T-helper 2 cell treated with Interferon-gamma antibody and Interleukin-4, amounts not matched to agents 100 ng/mL and 5 ng/mL, for 36 hours (primary cell): ENCODE measurements around the gene TENM4. TPM values are rescaled to one million over a fixed set of nuclear protein-coding genes. Genes with fewer than 3 reads are reported as not detected.

ENCODE experiments used
- intact Hi-C: fragments of 100-400 bp; cut with micrococcal nuclease; formaldehyde crosslinking; loops from one replicate; pipeline ENCODE4 v1.15.1; 2023
- total RNA-seq: library from RNA; stranded (reverse); gene quantifications from 2 replicates; pipeline ENCODE4 v1.2.3, GENCODE V29; 2022

The TENM4 gene
- total RNA-seq, 1 donor from 2014 or later = not detected

DNA sequence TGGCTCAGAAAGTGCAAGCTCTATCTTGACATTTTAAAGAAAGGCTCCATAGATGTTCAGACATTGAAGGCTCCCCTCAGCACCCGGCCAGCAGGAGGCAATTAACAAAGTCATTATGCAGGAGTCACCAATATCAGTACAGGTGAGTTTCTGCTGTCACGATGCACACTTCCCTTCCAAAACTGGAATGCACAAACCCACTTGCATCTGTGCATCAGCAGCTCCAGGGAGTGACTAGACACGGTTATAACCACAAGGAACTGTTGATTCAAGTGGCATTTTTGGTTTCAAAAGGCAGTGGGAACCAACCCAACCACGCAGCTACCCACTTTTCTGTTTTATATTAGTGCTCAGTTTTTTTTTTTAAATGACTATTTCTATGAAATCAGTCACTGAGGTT is 572.3 kb downstream of the TENM4 start:
- intact Hi-C loops = no loop called here

DNA sequence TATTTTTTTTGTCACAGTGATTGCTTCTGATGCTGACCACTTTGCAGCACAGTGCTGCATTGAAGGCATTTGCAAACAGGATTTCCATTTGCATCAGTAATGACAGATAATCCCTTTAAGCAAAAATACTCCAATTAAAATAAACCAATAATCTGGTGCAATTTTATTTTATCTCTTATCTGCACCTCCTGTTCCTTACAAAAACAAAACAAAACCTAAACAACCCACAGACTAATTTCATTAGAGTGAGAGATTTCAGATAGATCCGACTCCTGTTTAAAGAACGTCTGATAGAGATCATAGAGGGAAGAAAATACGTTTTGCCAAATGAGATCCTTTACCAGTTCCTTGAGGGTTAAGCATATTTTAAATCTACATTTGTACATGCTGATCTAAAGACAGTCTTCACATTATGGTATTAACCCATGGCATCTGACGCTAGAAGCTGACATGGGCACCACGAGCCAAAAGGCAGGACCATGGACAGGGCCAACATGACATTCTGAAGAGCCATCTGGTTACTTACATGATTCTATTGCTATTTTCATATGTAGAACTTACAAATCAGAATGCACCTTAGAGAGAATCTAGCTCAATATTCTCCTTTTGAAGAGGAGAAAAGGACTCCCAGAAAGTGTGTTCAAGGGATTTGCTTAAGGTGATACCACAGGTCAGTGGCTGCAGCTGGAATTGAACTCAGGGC is 580.0 kb downstream of the TENM4 start:
- intact Hi-C loops = no loop called here

DNA sequence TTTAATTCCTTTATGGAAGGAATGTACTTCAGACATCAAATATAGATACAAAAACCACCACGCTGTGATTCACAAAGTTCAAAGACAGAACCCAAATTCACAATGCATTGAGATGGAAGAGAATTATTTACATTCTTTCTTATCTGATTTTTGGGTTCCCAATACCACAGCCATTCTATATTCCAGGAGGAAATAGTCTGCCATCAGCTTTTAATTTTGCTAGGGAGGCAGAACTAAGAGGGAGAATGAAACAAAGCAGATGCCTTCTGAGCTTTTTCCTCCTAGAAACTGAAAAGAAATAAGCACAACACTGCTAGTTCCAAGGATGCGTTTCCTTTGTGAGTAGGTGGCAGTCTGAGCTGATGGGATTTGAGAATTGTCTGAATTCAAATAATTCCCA is 583.1 kb downstream of the TENM4 start:
- intact Hi-C loops = no loop called here

DNA sequence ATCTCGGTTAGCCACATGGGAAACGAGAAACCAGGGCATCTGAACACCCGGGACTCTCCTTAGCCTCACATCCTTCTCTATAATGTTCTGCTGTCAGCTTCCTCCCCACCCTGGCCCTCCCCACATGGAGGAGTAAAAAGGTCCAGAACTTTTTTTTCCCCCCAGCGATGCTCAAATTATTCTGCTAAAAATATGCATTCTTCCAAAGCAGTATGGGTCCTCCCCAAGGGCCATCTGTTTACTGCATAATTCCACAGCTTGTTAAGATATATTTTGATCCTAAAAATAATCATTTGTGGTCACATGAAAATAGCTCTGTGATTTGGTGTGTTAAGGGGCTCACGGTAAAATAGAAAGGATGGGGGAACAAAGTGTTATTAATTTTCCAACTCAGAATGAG is 584.6 kb downstream of the TENM4 start:
- intact Hi-C loops = no loop called here

DNA sequence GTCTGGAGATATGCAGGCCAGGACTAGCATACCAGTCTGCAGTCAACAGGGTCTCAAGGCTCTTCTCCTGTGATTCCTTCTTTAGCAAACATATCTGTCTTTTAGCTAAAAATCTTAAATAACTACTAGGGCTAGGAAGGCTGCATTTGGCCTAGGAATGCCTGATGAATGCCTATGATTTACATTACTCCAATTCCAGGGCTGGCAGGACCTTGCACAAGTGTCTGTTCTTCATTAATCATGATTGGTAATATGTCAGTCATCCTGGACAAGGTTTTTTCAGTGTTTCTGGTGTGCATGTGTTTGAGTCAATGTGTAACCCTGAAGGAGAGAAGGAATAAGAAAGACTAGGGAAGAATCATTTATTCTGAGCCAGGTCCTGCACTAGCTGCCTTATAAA is 585.7 kb downstream of the TENM4 start:
- intact Hi-C loops = no loop called here

DNA sequence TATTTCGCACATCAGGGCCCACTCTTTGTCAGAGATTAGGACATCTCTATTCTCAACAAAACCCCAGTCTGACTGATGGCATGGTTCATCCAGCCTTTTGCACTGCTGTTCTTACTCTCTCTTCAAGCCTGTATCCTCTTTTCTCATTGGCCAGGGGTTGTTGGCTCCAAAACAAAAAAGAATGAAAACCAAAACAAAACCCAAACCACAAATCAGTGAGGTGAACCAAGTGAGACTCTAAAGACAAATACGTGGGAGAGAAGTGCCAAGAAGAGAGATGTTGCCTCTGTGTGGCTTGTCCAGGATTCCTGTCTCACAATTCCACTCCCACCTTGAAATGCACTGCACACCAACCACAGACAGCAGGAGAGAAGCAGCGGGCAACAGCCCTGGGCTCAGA is 587.3 kb downstream of the TENM4 start:
- intact Hi-C loops = no loop called here

DNA sequence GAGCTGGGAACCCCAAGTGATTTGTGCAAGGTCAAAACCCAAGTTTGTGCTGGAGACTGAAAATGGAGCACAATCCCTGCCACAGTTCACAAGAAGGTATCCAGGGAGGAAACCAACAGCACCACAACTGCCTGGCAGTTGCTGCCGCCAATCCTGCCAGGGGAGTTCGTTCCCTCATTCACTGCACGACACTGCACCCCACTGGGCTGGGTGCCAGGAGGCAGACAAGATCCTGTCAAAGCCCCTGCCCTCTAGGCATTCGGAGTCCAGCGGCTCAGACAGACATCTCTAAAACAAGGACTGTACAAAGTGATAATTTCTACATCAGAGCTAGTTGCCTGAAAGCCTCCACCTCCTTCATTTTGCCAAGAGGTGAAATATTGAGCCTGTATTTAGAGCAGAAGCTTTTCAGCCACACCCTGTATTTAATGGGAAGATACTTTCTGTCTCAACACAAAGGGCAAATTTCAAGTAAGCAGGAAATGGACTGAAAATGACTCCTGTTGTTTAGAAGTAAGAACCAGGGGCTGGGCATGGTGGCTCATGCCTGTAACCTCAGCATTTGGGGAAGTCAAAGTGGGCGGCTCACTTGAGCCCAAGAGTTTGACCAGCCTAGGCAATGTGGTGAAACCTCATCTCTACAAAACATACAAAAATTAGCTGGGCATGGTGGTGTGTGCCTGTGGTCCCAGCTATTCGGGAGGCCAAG is 588.8 kb downstream of the TENM4 start:
- intact Hi-C loops = no loop called here

DNA sequence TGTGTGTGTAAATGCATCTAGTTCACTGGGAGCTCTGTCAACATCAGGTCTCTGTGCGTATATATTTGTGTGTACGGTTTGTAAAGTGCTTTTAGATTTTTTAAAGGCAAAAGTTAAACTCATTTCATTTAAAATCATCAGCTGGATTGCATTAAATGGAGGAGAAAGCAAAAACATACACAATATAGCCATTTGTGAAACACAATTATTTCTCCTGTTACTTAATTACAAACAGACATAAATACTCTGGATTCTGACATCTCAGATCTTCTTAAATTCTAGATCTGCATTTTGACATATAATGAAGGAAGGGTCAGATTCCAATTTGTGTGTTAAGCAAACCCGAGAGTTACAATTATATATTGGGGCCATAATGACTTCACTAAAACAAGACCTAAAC is 590.8 kb downstream of the TENM4 start:
- intact Hi-C loops = no loop called here

DNA sequence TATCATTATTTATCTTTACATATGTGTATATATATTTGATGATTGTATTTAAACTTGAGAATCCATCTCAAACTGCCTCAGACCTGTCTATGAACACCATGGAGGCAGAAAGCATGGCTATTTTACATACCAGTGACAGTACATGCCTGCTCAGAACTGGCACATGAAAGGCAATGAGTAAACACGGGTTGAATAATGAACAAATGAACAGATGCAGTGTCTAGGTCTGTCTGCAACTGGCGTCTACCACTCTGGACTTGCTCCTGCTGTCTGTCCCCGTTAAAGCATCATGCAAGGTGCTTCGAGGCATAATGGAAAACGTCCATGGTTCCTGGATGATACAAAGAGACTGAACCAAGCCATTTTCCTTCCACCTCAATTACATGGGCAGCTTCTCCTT is 594.6 kb downstream of the TENM4 start:
- intact Hi-C loops = no loop called here

DNA sequence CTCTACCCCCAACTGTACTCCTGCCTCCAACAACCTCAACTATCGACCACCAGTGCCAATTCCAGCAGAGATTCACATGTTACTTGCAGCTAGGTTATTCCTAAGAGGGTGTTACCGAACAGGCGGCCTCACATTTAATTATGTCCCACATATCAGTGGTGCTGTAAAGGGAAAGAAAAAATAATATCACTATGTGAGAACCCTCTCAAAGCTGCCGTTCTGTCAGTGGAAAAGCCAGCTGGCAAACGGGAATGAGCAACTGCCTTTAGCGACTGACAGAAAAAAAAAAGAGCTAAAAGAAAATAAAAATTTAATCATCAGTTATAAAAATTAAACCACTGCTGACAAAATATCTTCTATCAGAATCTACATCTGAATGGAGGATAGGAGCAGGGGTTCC is 595.3 kb downstream of the TENM4 start:
- intact Hi-C loops = no loop called here

DNA sequence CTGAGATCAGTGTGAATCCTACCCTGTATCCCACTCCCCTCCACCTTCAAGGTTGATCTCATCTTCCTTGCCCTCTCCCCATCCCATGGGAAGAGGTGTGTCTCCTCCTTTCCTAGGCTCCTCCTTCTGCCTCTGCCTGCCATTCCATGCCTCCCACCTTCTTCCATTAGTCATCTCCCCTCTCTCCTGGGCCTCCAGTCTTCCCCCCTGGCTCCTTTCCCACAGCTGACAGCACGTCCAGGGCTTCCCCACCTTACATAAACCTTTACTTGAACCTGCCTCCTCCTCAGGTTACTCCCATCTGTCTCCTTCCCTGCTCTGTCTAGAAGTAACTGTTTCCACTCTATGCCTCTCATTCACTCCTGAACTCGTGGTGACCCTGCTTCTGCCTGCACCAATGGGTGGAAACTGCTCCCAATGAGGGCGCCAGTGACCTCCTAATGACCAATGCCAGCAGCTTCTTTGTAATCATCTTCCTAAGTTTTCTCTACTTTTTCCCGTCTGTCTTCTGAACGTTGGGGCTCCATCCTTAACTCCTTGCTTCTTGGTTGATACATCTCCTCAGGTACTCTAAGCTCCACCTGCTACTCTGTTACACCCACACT is 599.3 kb downstream of the TENM4 start:
- intact Hi-C loops = no loop called here

DNA sequence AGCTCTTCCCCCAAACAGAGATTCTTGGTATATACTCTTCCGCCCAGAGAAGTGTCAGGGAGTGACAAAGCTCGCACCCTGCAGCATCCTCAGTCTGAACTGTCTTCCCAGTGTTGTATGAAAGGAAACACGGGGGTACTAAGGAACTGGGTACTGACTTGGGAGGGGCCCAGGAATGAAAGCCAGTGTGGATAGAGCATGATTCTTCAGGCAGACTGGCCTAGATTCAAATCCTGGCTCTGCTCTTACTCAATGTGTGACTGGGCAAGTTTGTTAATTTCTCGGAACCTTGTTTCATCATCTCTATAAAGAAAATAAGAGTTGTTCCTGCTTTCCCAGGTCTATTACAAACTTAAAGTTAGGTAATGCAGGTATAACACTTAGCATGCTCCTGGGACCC is 600.2 kb downstream of the TENM4 start:
- intact Hi-C loops = no loop called here

DNA sequence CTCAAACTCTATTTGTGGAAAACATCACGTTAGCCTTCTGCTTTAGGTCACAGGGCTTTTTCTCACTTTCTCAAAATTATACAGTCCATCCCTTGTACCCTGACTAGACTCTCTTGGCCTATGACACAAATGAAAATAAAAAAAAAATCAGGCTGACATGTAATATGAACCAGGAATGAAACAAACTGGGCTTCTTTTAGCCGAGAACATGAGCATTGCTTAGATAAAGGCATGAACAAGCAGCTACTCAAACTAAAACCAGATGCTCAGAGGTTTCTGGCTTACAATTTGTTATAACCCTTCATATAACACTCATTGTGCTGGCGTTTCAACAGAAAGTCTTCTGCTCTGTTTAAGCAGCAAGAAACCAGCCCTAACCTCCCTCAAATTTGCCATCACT is 600.6 kb downstream of the TENM4 start:
- intact Hi-C loops = no loop called here

DNA sequence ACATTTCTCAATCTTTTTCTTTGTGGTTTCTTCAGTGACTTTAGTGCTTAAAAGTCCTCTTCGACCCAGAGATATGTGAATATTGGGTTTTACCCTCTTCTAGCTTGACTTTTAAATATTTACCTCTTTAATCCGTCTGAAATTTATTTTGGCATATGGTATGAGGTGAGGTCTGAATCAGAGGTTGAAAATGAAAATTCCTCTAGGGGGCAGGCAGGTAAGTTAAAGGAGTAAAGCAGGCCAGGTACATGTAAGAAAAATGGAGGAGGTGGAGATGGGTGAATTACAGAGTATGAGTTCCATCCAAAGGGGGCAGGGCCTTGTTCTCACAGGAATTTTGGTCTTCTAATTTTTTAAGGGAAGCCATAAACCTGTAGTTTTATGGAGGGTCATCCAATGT is 602.4 kb downstream of the TENM4 start:
- intact Hi-C loops = no loop called here

DNA sequence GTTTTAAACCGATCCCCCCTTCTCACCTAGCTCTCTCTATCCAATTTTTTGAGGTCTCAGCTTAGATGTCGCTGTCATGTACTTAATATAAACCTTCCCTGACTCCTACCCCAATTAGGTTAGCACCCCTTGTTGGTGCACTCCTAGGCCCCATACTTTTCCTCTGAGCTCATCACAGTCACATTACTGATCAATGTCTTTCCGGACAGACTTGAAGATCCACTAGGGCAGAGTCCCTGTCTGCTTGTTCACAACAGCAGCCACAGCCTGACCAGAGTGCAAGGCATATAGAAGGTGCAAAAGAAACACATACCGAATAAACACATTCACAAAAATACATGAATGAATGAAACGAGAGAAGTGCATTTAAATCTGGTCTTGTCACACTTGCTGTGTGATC is 605.2 kb downstream of the TENM4 start:
- intact Hi-C loops = no loop called here

DNA sequence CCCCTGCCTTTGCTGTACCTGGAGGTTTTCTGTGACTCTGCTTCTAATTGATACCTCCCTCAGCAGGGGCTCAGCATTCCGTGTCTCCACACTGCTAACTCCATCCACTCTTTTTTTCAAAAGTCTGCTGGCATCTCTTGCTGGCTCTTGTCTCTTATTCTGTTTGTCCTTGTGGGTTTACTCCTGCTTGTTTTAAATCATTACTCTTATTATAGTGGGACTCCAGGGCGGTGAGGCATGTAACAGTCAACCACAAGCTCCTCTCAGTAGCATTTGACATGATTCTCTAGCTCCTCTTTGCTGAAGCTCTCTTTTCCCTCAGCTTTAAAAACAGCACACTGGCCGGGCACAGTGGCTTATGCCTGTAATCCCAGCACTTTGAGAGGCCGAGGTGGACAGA is 605.9 kb downstream of the TENM4 start:
- intact Hi-C loops = no loop called here

DNA sequence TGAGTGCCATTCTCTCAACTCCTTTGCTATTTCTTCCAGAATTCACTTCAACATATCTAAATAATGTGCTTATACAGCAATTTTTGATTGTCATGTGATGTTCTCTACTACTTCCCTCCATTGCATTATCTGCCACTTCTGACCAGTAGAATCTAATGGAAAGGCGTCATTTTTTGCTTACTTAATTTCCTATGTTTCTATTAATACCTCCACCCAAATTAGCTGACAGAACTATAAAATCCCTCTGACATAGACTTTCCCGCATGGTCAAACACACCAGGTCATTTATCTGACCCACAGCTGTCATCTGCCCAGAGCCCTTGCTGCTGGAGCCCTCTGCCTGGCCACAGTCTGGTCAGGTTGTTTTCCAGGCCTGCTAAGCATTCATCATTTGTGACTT is 607.6 kb downstream of the TENM4 start:
- intact Hi-C loops = no loop called here

DNA sequence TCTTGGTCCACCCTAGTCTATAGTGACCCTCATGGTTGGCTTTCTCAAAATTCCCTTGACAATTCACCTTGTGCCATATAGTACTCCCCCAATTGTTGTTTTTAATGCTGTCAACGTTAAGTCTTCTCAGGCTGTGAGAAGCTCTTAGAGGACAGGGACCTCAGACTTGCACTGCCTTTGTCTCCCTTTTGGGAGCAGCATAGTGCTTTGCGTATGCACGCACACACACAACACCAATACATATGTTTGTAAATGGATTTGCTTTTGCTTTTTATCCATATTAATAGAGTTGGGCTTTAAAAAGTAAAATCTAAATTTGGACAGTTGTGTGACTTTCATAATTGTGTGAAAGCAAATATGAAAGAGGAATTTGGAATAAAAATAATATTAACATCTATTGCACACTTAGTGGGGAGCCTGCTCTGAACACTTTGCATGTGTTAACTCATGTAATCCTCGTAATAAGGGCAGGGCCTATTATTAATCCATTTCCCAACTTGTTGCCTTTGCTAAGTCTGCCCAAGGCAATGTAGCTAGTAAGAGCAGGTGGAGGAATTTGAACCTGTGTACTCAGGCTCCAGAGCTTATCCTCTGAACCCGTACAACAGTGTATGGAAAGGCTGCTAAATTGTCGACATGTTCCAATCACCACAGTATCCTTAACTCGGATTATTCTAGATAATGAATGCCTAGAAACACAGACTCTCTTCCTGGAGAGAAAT is 608.4 kb downstream of the TENM4 start:
- intact Hi-C loops = no loop called here

DNA sequence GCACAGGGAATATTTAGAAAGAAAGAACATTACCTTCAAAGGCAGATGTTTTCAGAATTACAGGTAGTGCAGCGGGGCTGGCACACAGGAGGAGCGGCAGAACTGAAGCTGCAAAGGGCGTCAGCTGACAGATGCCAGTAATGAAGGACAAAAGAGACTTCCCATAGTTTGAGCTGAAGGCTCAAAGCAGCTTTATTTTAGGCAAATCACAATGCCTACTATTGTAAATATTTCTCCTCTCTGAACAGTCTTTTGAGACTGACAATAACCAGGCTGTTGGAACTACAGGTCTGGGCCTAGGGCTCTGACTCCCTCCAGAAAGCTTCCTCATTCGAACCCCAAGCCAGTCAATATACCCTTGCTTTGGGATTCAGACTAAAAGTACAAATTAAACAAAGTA is 609.3 kb downstream of the TENM4 start:
- intact Hi-C loops = no loop called here

DNA sequence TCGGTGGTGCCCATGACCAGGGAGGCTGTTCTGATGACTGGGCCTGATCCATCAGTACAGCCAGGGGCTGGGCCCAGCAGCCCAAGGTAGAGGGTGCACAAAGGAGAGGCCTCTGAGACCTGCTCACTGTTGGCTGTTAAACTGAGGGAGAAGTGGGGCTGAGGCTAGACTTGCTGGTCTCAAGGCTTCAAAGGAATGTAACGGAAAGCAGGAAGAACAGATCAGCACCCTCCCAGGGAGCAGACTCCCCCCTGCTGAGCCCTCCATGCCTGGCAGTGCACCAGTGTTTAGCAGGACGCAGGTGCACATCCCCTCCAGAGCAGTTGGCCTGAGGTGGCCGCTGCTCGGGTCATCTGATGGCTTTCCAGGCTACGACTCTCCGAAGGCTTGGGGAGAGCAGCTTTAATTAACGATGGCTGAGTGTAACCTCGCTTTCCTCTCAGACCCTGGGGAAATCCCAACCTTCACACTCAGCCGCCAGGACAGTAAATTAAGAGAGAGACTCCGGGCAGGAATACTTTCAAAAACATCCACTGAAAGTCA is 610.5 kb downstream of the TENM4 start:
- intact Hi-C loops = no loop called here

DNA sequence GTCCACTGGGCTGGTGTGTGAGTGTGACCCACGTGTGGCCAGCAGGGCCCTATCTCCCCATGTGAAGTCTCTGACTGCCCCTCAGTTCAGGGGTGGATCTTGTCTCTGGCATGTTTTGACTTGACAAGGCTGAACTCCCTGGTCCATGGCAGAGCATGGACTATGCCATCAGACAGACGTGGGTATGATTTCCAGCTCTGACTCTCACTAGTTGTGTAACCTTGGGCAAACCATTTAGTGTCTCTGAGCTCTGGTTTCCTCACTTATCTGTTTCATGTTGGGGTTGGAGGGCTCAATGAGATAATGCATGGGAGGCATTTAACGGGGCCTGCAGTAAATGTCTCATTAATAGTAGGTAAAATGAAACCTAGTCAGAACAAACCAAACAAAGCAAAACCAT is 611.7 kb downstream of the TENM4 start:
- intact Hi-C loops = no loop called here

DNA sequence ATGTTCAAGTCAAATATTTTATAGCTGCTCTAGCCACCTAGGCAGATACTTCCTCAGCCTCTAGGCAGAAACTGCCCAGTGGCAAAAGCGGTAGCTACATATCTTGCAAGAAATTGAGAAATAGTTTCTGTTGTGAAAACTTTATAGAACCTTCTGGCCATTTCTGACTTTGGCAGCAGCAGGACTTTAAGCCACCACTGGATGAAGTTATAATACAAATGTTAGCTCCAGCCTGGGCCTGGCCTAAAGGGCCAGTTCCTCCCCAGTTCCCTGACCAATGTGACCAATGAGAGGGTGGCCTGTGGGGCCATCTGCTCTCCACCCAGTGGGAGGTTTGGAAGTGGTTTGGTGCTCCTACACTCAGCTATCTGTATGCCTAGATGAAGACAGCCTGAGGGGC is 612.2 kb downstream of the TENM4 start:
- intact Hi-C loops = no loop called here
